Measurements from ENCODE around the gene PSG2. TPM values are rescaled to one million over a fixed set of nuclear protein-coding genes. Genes with fewer than 3 reads are reported as not detected.
"Not testable (repeated sequence)": the region's sequence is repeated elsewhere in the genome, so short reads cannot be mapped to it uniquely, and the experiment has no call there.

Gene PSG2
- total RNA-seq (2021), result not detected in 2 replicates
- long read RNA-seq, result 0 reads

DNA sequence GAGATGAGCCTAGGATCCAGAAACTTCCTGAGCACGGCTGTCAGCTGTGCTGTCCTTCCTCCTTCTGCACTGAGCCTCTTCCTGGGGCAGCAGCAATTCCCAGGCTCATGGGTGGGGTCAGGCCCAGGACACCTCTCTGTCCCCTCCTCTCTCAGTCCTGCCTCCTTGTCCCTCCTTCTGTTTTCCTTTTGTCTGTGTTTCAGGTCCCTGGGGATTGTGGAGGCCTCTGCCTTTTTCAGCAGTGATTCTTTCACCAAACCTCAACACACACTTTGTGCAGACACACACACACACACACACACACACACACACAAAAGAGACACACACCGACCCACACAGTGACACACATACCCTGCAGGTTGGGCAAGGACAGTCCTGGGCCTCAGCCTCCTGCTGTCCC, at the start of gene PSG2:
Gene PSG2, minus strand, starts transcription at position 101 of the 400 bp plus-strand sequence. CDS start 132 bp downstream, outside the sequence.
- H2BK12ac ChIP-seq (ENCODE audit: insufficient read length, low read depth, low read length); H3K14ac ChIP-seq (ENCODE audit: insufficient read depth, low read length); H3K4me2 ChIP-seq (ENCODE audit: insufficient read depth, insufficient read length, low read length); H3K79me2 ChIP-seq (ENCODE audit: insufficient read depth, low read length); H2AK5ac ChIP-seq (ENCODE audit: insufficient read length, low read length); H4K5ac ChIP-seq (ENCODE audit: insufficient read length, low read depth, low read length); H2BK120ac ChIP-seq (ENCODE audit: low read depth, low read length, poor library complexity, severe bottlenecking); H3K23me2 ChIP-seq (ENCODE audit: insufficient read length, low read depth, low read length, poor library complexity, severe bottlenecking); H3K4me1 Mint-ChIP-seq; H3K27ac Mint-ChIP-seq; H3K27me3 Mint-ChIP-seq (ENCODE audit: low read depth); H3T11ph ChIP-seq (ENCODE audit: low read length); H3K23ac ChIP-seq (ENCODE audit: insufficient read length, low read depth, low read length); H3K18ac ChIP-seq (ENCODE audit: insufficient read length, low read depth, low read length); H4K91ac ChIP-seq (ENCODE audit: insufficient read length, low read depth, low read length); H3K4me1 ChIP-seq (ENCODE audit: insufficient read depth, low read length); H3K79me1 ChIP-seq (ENCODE audit: insufficient read depth, low read depth, low read length, poor library complexity, severe bottlenecking); H2BK5ac ChIP-seq (ENCODE audit: insufficient read length, low read length); H3K9ac ChIP-seq (ENCODE audit: extremely low read depth, insufficient read length, low read length); H2BK15ac ChIP-seq (ENCODE audit: low read depth, low read length); H2AFZ ChIP-seq (ENCODE audit: low read length); H3K56ac ChIP-seq (ENCODE audit: insufficient read length, low read depth, low read length); H3K27me3 ChIP-seq (ENCODE audit: insufficient read depth, low read length); H3K4me3 Mint-ChIP-seq; DNase-seq; H4K20me1 ChIP-seq (ENCODE audit: control insufficient read depth, insufficient read depth, insufficient read length); H3K27ac ChIP-seq (ENCODE audit: insufficient read length, low read depth, low read length); H3K4ac ChIP-seq (ENCODE audit: low read depth, low read length); H2BK20ac ChIP-seq (ENCODE audit: low read depth, low read length, poor library complexity, severe bottlenecking); H4K8ac ChIP-seq (replicated peaks; ENCODE audit: insufficient read length, low read depth, low read length): not testable (repeated sequence)
- H3K36me3 Mint-ChIP-seq (ENCODE audit: insufficient read depth in 1 of 3, low read depth in 3 of 3), result peaks cover 14 to 49% (median 18%) of the 10 kb centered on the region in 3 experiments; a peak in 6 of 7 replicates
- H3K9me3 ChIP-seq (ENCODE audit: control insufficient read depth, low read depth, low read length), result peaks cover 52% of the 10 kb centered on the region
- peaks cover 96 to 97% of the 10 kb centered on the region in 2 experiments for H3K9me3 Mint-ChIP-seq
- no CpG with 5 or more reads among the region's 2 CpGs for WGBS (ENCODE audit: extremely low coverage, insufficient read length, low lambda C conversion rate)

GRCh38 chr19:43131281-43131842, 48.9 kb upstream of the PSG2 start:
- not testable (repeated sequence) for H3K23me2 ChIP-seq (ENCODE audit: insufficient read length, low read depth, low read length, poor library complexity, severe bottlenecking); H3K27me3 Mint-ChIP-seq (ENCODE audit: low read depth); H3K4me2 ChIP-seq (ENCODE audit: insufficient read depth, insufficient read length, low read length); H3K27ac Mint-ChIP-seq; H3K4me3 Mint-ChIP-seq; H3T11ph ChIP-seq (ENCODE audit: low read length); H2AFZ ChIP-seq (ENCODE audit: low read length); H3K14ac ChIP-seq (ENCODE audit: insufficient read depth, low read length); H3K56ac ChIP-seq (ENCODE audit: insufficient read length, low read depth, low read length); H4K8ac ChIP-seq (replicated peaks; ENCODE audit: insufficient read length, low read depth, low read length); H3K18ac ChIP-seq (ENCODE audit: insufficient read length, low read depth, low read length); H4K91ac ChIP-seq (ENCODE audit: insufficient read length, low read depth, low read length); H3K79me1 ChIP-seq (ENCODE audit: insufficient read depth, low read depth, low read length, poor library complexity, severe bottlenecking); H2BK120ac ChIP-seq (ENCODE audit: low read depth, low read length, poor library complexity, severe bottlenecking); H3K4ac ChIP-seq (ENCODE audit: low read depth, low read length); H2BK5ac ChIP-seq (ENCODE audit: insufficient read length, low read length); H3K4me1 Mint-ChIP-seq; H2BK15ac ChIP-seq (ENCODE audit: low read depth, low read length); H2BK12ac ChIP-seq (ENCODE audit: insufficient read length, low read depth, low read length); H4K20me1 ChIP-seq (ENCODE audit: control insufficient read depth, insufficient read depth, insufficient read length); H2AK5ac ChIP-seq (ENCODE audit: insufficient read length, low read length); H2BK20ac ChIP-seq (ENCODE audit: low read depth, low read length, poor library complexity, severe bottlenecking); H3K27ac ChIP-seq (ENCODE audit: insufficient read length, low read depth, low read length); DNase-seq; H3K9ac ChIP-seq (ENCODE audit: extremely low read depth, insufficient read length, low read length); H3K27me3 ChIP-seq (ENCODE audit: insufficient read depth, low read length); H3K4me1 ChIP-seq (ENCODE audit: insufficient read depth, low read length); H3K23ac ChIP-seq (ENCODE audit: insufficient read length, low read depth, low read length); H4K5ac ChIP-seq (ENCODE audit: insufficient read length, low read depth, low read length); H3K79me2 ChIP-seq (ENCODE audit: insufficient read depth, low read length)
- H3K9me3 Mint-ChIP-seq, result peaks cover 86 to 87% of the 10 kb centered on the region in 2 experiments
- no CpG with 5 or more reads among the region's 8 CpGs for WGBS (ENCODE audit: extremely low coverage, insufficient read length, low lambda C conversion rate)
- H3K9me3 ChIP-seq (ENCODE audit: control insufficient read depth, low read depth, low read length), result peaks cover 70% of the 10 kb centered on the region
- peaks cover 0 to 32% (median 3%) of the 10 kb centered on the region in 3 experiments; a peak in 4 of 7 replicates for H3K36me3 Mint-ChIP-seq (ENCODE audit: insufficient read depth in 1 of 3, low read depth in 3 of 3)
